GM03348 (cell line): ENCODE measurements around the gene PODN.

Experiments used
- DNase-seq: peaks from one replicate; pipeline ENCODE4 v3.0.0; 2012; ENCODE audit warnings: low spot score

PODN gene

DNA sequence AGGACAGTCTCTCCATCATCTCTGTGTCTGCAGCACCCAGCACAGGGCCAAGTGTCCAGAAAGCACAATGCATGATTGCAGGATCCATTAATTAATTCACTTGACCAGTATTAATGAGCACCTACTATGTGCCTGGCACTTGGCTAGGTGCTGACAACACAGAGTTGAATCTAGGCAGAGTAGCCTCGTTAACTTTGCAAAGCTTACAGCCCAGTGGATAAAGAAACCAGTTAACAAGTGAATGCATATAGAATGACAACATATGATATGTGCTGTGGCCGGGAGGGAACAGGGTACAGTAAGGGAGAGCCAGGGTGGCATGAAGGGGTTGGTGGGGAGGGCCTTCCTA is 69.6 kb downstream of the PODN start:
- no peak for DNase-seq

GRCh38 chr1:53132176-53132575 is 70.2 kb downstream of the PODN start:
- DNase-seq, result no peak

GRCh38 chr1:53133261-53134041 is 71.4 kb downstream of the PODN start:
- DNase-seq, result no peak

GRCh38 chr1:53134042-53134485 is 72.1 kb downstream of the PODN start:
- DNase-seq, result no peak
